IMR-90 (cell line): ENCODE data around the gene CYSRT1. TPM values are rescaled to one million over a fixed set of nuclear protein-coding genes. Genes with fewer than 3 reads are reported as not detected.

Source experiments
- ATAC-seq: fragments of 200-7000 bp; cut with Tn5 transposase; 2 replicates; pipeline ENCODE4 v1.9.1; 2020; ENCODE audit warnings: low read depth, mild to moderate bottlenecking, moderate library complexity
- BruUV-seq: library from RNA; stranded (reverse); fragments of 400-500 nt; replicated peaks from 2 replicates; lab custom pipeline; 2021; lab: Mats Ljungman, UMichigan
- CTCF ChIA-PET: fragments of 300-600 bp; formaldehyde crosslinking; extraction: SDS; loops from one replicate; lab custom pipeline; 2021; ENCODE audit warnings: antibody characterized with exemption; lab: Yijun Ruan, JAX
- POLR2A ChIA-PET: fragments of 300-600 bp; sonication (Branson Sonifier 250); formaldehyde crosslinking; loops from one replicate; lab custom pipeline; 2022; ENCODE audit warnings: antibody characterized with exemption; ENCODE audit not compliant: unreplicated experiment; lab: Charles Lee
- DNase-seq: peaks from one replicate; pipeline ENCODE4 v3.0.0; 2013
- H2AFZ ChIP-seq: replicated peaks from 2 replicates; pipeline ENCODE3; 2013; ENCODE audit warnings: low read length, mild to moderate bottlenecking; ENCODE audit not compliant: poor library complexity
- H2AK5ac ChIP-seq: 2 replicates; pipeline ENCODE4 v1.6.1; 2013; ENCODE audit warnings: low read depth, low read length, inconsistent platforms
- H2AK9ac ChIP-seq: replicated peaks from 2 replicates; pipeline ENCODE3; 2013; ENCODE audit warnings: mild to moderate bottlenecking, low read depth, low read length, moderate library complexity; ENCODE audit not compliant: poor library complexity
- H2BK120ac ChIP-seq: 2 replicates; pipeline ENCODE4 v1.6.1; 2013; ENCODE audit warnings: low read depth, low read length, inconsistent platforms
- H2BK15ac ChIP-seq: 3 replicates; pipeline ENCODE4 v1.6.1; 2013; ENCODE audit warnings: low read depth, low read length, inconsistent platforms
- H2BK20ac ChIP-seq: 2 replicates; pipeline ENCODE4 v1.6.1; 2013; ENCODE audit warnings: low read depth, mild to moderate bottlenecking, inconsistent platforms, low read length, moderate library complexity
- H2BK5ac ChIP-seq: 2 replicates; pipeline ENCODE4 v1.6.1; 2013; ENCODE audit warnings: mild to moderate bottlenecking, low read depth, low read length, inconsistent platforms; ENCODE audit not compliant: poor library complexity, severe bottlenecking
- H3K14ac ChIP-seq: replicated peaks from 2 replicates; pipeline ENCODE4 v1.6.1; 2013; ENCODE audit warnings: low read depth, low read length, inconsistent platforms
- H3K18ac ChIP-seq: 2 replicates; pipeline ENCODE4 v1.6.1; 2013; ENCODE audit warnings: low read depth, low read length, control low read depth
- H3K23ac ChIP-seq: 2 replicates; pipeline ENCODE4 v1.6.1; 2013; ENCODE audit warnings: low read depth, low read length, inconsistent platforms
- H3K27ac ChIP-seq: 2 replicates; pipeline ENCODE4 v1.5.1; 2013; ENCODE audit warnings: mild to moderate bottlenecking, control low read depth, low read length; ENCODE audit not compliant: insufficient read depth
- H3K27me3 ChIP-seq: 2 replicates; pipeline ENCODE4 v1.6.1; 2013; ENCODE audit warnings: low read length; ENCODE audit not compliant: control insufficient read depth, insufficient read depth
- H3K36me3 ChIP-seq: 2 replicates; pipeline ENCODE4 v1.6.1; 2013; ENCODE audit warnings: low read length, mixed read lengths; ENCODE audit not compliant: control insufficient read depth, insufficient read depth
- H3K4ac ChIP-seq: 2 replicates; pipeline ENCODE4 v1.6.1; 2013; ENCODE audit warnings: low read depth, low read length, inconsistent platforms
- H3K4me1 ChIP-seq: 2 replicates; pipeline ENCODE4 v1.6.1; 2013; ENCODE audit warnings: low read length, mixed read lengths; ENCODE audit not compliant: control insufficient read depth, insufficient read depth
- H3K4me2 ChIP-seq: 2 replicates; pipeline ENCODE4 v1.6.1; 2013; ENCODE audit warnings: low read depth, mild to moderate bottlenecking, control low read depth, low read length, moderate library complexity
- H3K4me3 ChIP-seq: 2 replicates; pipeline ENCODE4 v1.5.1; 2013; ENCODE audit warnings: low read depth, mild to moderate bottlenecking, control low read depth, low read length, moderate library complexity; ENCODE audit not compliant: insufficient read depth
- H3K56ac ChIP-seq: 2 replicates; pipeline ENCODE4 v1.6.1; 2013; ENCODE audit warnings: low read length, inconsistent platforms; ENCODE audit not compliant: insufficient read depth; ENCODE audit errors: extremely low read depth
- H3K79me1 ChIP-seq, 2 experiments: 2 replicates each; pipeline ENCODE4 v1.6.1; 2013; ENCODE audit warnings: low read length in 2 of 2, inconsistent platforms in 1 of 2, low read depth in 1 of 2
- H3K9ac ChIP-seq: 2 replicates; pipeline ENCODE4 v1.6.1; 2013; ENCODE audit warnings: low read depth, low read length, control low read depth
- H3K9me1 ChIP-seq: 2 replicates; pipeline ENCODE4 v1.6.1; 2013; ENCODE audit warnings: low read length, inconsistent platforms; ENCODE audit not compliant: insufficient read depth
- H3K9me3 ChIP-seq: 2 replicates; pipeline ENCODE4 v1.6.1; 2013; ENCODE audit warnings: low read length; ENCODE audit not compliant: control insufficient read depth, insufficient read depth
- H4K20me1 ChIP-seq: 2 replicates; pipeline ENCODE4 v1.6.1; 2013; ENCODE audit warnings: low read length, inconsistent platforms; ENCODE audit not compliant: insufficient read depth
- H4K5ac ChIP-seq: 2 replicates; pipeline ENCODE4 v1.6.1; 2013; ENCODE audit warnings: mild to moderate bottlenecking, low read depth, low read length, control low read depth
- H4K8ac ChIP-seq, 2 experiments: 2 replicates each; pipeline ENCODE4 v1.6.1; 2013; ENCODE audit warnings: low read depth in 2 of 2, low read length in 2 of 2, control low read depth in 1 of 2, inconsistent platforms in 1 of 2
- H4K91ac ChIP-seq: 2 replicates; pipeline ENCODE4 v1.6.1; 2013; ENCODE audit warnings: low read depth, low read length, inconsistent platforms; ENCODE audit not compliant: insufficient read depth
- CEBPB ChIP-seq: IDR thresholded peaks from 2 replicates; pipeline ENCODE4 v1.6.1; 2012; ENCODE audit warnings: low read depth, low read length, improper control_type of control experiment
- CHD1 ChIP-seq: IDR thresholded peaks from 2 replicates; pipeline ENCODE4 v1.6.1; 2012; ENCODE audit warnings: low read depth, low read length, improper control_type of control experiment
- MXI1 ChIP-seq: IDR thresholded peaks from 2 replicates; pipeline ENCODE4 v1.6.1; 2012; ENCODE audit warnings: low read depth, mild to moderate bottlenecking, low read length, moderate library complexity, borderline replicate concordance
- NFE2L2 ChIP-seq: fragments of 150-350 bp; IDR thresholded peaks from 2 replicates; pipeline ENCODE4 v1.6.1; 2016; ENCODE audit warnings: low read depth, mild to moderate bottlenecking, low read length
- RAD21 ChIP-seq: IDR thresholded peaks from 2 replicates; pipeline ENCODE4 v1.6.1; 2012; ENCODE audit warnings: low read length, improper control_type of control experiment
- RCOR1 ChIP-seq: IDR thresholded peaks from 2 replicates; pipeline ENCODE4 v1.6.1; 2012; ENCODE audit warnings: mild to moderate bottlenecking, low read length, improper control_type of control experiment; ENCODE audit not compliant: insufficient replicate concordance
- RFX5 ChIP-seq: IDR thresholded peaks from 2 replicates; pipeline ENCODE4 v1.8.0; 2012; ENCODE audit warnings: low read depth, mild to moderate bottlenecking, low read length, moderate library complexity
- USF2 ChIP-seq: fragments of 150-350 bp; IDR thresholded peaks from 2 replicates; pipeline ENCODE4 v1.6.1; 2017; ENCODE audit warnings: mild to moderate bottlenecking, antibody characterized with exemption, low read length, low read depth
- WGBS, 2 experiments: methylation state at CpG; one replicate each; pipeline versions ENCODE4 v1.1.5 to v1.1.7; 2013; ENCODE audit warnings: missing lambda C conversion rate in 2 of 2; ENCODE audit not compliant: insufficient read length in 1 of 2; ENCODE audit errors: extremely low coverage in 2 of 2; 5-methylcytosine and 5-hydroxymethylcytosine counted together
- dilution Hi-C: fragments of 300-500 bp; cut with HindIII; formaldehyde crosslinking; loops from one replicate; pipeline ENCODE4 v1.14.3; 2018; ENCODE audit warnings: low sequenced_read_pairs; ENCODE audit not compliant: unreplicated experiment
- in situ Hi-C: fragments of 300-500 bp; cut with MboI; formaldehyde crosslinking; loops from 3 replicates; pipeline ENCODE4 v1.14.3; 2019; ENCODE audit warnings: low sequenced_read_pairs, inconsistent platforms, mixed read lengths
- intact Hi-C: fragments of 100-400 bp; cut with micrococcal nuclease; formaldehyde crosslinking; loops from 2 replicates; pipeline ENCODE4 v1.10.0; 2022
- polyA plus RNA-seq, 3 experiments: library from polyadenylated mRNA; depleted of rRNA; stranded (reverse); fragments of >200 nt; gene quantifications; 2 replicates each; pipeline ENCODE4 v1.2.3, GENCODE V29; 2012; ENCODE audit warnings: low replicate concordance in 1 of 3
- total RNA-seq: library from RNA; depleted of rRNA; stranded (reverse); fragments of >200 nt; gene quantifications from 2 replicates; pipeline ENCODE4 v1.2.3, GENCODE V29; 2012
- TF ChIP-seq, protein P1 (sequence below): conservative IDR thresholded peaks from 2 replicates; pipeline ENCODE4 v1.5.1; 2012; ENCODE audit warnings: mild to moderate bottlenecking, low read depth, low read length, improper control_type of control experiment

CYSRT1 gene
- total and polyA plus RNA-seq, 2 of the 4 experiments (the other 2 are of a cell fraction): 0.18 to 0.84 TPM

DNA sequence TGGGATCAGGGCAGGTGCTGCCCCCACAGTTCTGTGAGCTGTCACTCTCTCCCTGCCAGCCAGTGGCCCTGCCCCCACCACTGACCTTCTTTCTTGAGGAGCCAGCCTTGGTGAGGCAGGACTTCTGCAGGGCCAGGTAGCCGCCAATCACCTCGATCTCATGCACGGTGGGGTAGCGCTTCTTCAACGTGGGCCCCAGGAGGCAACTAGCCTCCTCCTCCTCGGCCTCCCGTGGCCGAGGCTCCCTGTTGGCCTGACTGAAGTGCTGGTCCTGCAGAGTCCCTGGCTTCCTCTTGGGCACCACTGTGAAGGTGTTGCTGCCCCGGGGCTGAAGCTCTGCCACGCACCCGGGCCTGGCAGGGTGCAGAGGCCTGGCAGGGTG is 26.1 kb upstream of the CYSRT1 start:
- in situ Hi-C loops (no loop called here), intact Hi-C loops (no loop called here), dilution Hi-C loops (no loop called here)
- Histone ChIP-seq H3K27me3 (no peaks in the 10 kb centered on the region), H3K9me3 (no peaks in the 10 kb centered on the region), H3K27ac (no peak overlapping the region), H3K9me1 (0 out of 2 replicates have a peak, but pooled peaks cover 2% of the 10 kb centered on the region), H3K9ac (peak overlapping the region; percentile 16; the same call in 1 of the 2 replicates), H2AFZ (peak overlapping the region; percentile 5), H3K4me2 (peak overlapping the region; percentile 69), H2BK15ac (no peak overlapping the region), H3K4ac (no peak overlapping the region), H4K8ac (no peak overlapping the region), H2AK5ac (no peak overlapping the region), H2AK9ac (peak overlapping the region; percentile 91), H3K79me1 (peaks cover 14 to 78% of the 10 kb centered on the region in 2 experiments), H2BK120ac (no peak overlapping the region), H3K36me3 (no peaks in the 10 kb centered on the region), H3K56ac (no peak overlapping the region), H2BK20ac (no peak overlapping the region), H4K20me1 (peaks cover 35% of the 10 kb centered on the region), H4K5ac (no peak overlapping the region), H3K14ac (no peak overlapping the region), H3K4me3 (no peak overlapping the region; the same call in 1 of the 2 replicates), H4K91ac (no peak overlapping the region), H3K4me1 (peaks cover 17% of the 10 kb centered on the region), H3K18ac (no peak overlapping the region), H2BK5ac (no peak overlapping the region), H3K23ac (0 out of 2 replicates have a peak overlapping the region, but pooled peaks have one; percentile 11)
- DNase-seq (no peak), ATAC-seq (no peak)
- ChIA-PET POLR2A (interaction anchor here (1.3 kb wide), 2 partner anchors 10 to 42 kb away, joined by 3 to 4 read pairs; partner anchors contain the start of genes SSNA1 and TUBB4B), CTCF (no interaction called here)
- no TSS peak for BruUV-seq
- TF ChIP-seq, protein P1, sequence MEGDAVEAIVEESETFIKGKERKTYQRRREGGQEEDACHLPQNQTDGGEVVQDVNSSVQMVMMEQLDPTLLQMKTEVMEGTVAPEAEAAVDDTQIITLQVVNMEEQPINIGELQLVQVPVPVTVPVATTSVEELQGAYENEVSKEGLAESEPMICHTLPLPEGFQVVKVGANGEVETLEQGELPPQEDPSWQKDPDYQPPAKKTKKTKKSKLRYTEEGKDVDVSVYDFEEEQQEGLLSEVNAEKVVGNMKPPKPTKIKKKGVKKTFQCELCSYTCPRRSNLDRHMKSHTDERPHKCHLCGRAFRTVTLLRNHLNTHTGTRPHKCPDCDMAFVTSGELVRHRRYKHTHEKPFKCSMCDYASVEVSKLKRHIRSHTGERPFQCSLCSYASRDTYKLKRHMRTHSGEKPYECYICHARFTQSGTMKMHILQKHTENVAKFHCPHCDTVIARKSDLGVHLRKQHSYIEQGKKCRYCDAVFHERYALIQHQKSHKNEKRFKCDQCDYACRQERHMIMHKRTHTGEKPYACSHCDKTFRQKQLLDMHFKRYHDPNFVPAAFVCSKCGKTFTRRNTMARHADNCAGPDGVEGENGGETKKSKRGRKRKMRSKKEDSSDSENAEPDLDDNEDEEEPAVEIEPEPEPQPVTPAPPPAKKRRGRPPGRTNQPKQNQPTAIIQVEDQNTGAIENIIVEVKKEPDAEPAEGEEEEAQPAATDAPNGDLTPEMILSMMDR: no peak
- no peak for TF ChIP-seq RFX5
- TF ChIP-seq CHD1: no peak
- no peak for TF ChIP-seq NFE2L2
- TF ChIP-seq CEBPB: no peak
- TF ChIP-seq MXI1: no peak
- TF ChIP-seq USF2: no peak
- no peak for TF ChIP-seq RCOR1
- no peak for TF ChIP-seq RAD21
- WGBS, 2 experiments: no CpG with 5 or more reads among the region's 11 CpGs
